K562 (cell line): ENCODE measurements around the gene INMT. TPM values are rescaled to one million over a fixed set of nuclear protein-coding genes. Genes with fewer than 3 reads are reported as not detected.

Experiments
- BRD4 ChIP-seq: fragments of 200-600 bp; sonication (generic); IDR thresholded peaks from 2 replicates; pipeline ENCODE4 v1.6.1; 2017; ENCODE audit warnings: inconsistent platforms
- CAMTA2 ChIP-seq: fragments of 250-450 bp; sonication (Bioruptor Pico); conservative IDR thresholded peaks from 2 replicates; pipeline ENCODE4 v1.5.1; 2022
- CBX1 ChIP-seq: sonication (generic); IDR thresholded peaks from 2 replicates; pipeline ENCODE4 v1.6.1; 2016; ENCODE audit warnings: antibody characterized with exemption, low read depth, mild to moderate bottlenecking
- CBX5 ChIP-seq: IDR thresholded peaks from 2 replicates; pipeline ENCODE4 v1.6.1; 2014; ENCODE audit warnings: low read depth, borderline replicate concordance
- CTCF ChIP-seq, 3 experiments: IDR thresholded peaks in 2 of 3; conservative IDR thresholded peaks in 1 of 3; 2 replicates each; pipeline ENCODE4 v1.5.1; 2011 to 2012; ENCODE audit warnings: low read length in 3 of 3, mild to moderate bottlenecking in 3 of 3, control low read depth in 2 of 3, improper control_type of control experiment in 1 of 3, inconsistent platforms in 1 of 3, low read depth in 1 of 3, mixed read lengths in 1 of 3, moderate library complexity in 1 of 3; ENCODE audit not compliant: insufficient read depth in 2 of 3
- FOXK2 ChIP-seq, 2 experiments: fragments of 450-650 bp; IDR thresholded peaks in 1 of 2; conservative IDR thresholded peaks in 1 of 2; 2 replicates each; pipeline ENCODE4 v1.6.1; 2016; ENCODE audit warnings: low read depth in 2 of 2, mild to moderate bottlenecking in 1 of 2
- HINFP ChIP-seq: fragments of 450-650 bp; conservative IDR thresholded peaks from 2 replicates; pipeline ENCODE4 v1.6.1; 2016; ENCODE audit warnings: missing genetic modification characterization, low read depth, mild to moderate bottlenecking, control low read depth, missing compliant biosample characterization
- KAT2B ChIP-seq: IDR thresholded peaks from one replicate; pipeline ENCODE4 v1.6.1; 2012; ENCODE audit warnings: low read depth, mild to moderate bottlenecking, control low read depth, inconsistent platforms, low read length, moderate library complexity
- KLF16 ChIP-seq: IDR thresholded peaks from 2 replicates; pipeline ENCODE4 v1.6.1; 2016; ENCODE audit warnings: antibody characterized with exemption
- L3MBTL2 ChIP-seq: fragments of 450-650 bp; IDR thresholded peaks from 2 replicates; pipeline ENCODE4 v1.6.1; 2016; ENCODE audit warnings: mild to moderate bottlenecking, moderate library complexity
- MECOM ChIP-seq: fragments of 250-450 bp; sonication (Bioruptor Pico); IDR thresholded peaks from 2 replicates; pipeline ENCODE4 v1.8.0; 2022; ENCODE audit warnings: inconsistent platforms
- NFIX ChIP-seq: fragments of 250-450 bp; sonication (Bioruptor Pico); IDR thresholded peaks from 2 replicates; pipeline ENCODE4 v1.4.0; 2020; ENCODE audit warnings: low read depth, mild to moderate bottlenecking, moderate library complexity
- NFYB ChIP-seq: IDR thresholded peaks from 2 replicates; pipeline ENCODE4 v1.6.1; 2011; ENCODE audit warnings: mild to moderate bottlenecking, moderate library complexity; ENCODE audit not compliant: insufficient read length; ENCODE audit errors: extremely low read depth
- PHB2 ChIP-seq: fragments of 450-650 bp; IDR thresholded peaks from 2 replicates; pipeline ENCODE4 v1.6.1; 2017; ENCODE audit warnings: low read depth
- POLR2H ChIP-seq: IDR thresholded peaks from 2 replicates; pipeline ENCODE4 v1.6.1; 2016; ENCODE audit warnings: missing genetic modification characterization, low read depth, mild to moderate bottlenecking, control low read depth, missing compliant biosample characterization, moderate library complexity
- SNIP1 ChIP-seq: fragments of 450-650 bp; IDR thresholded peaks from 2 replicates; pipeline ENCODE4 v1.7.1; 2017; ENCODE audit warnings: low read depth, mild to moderate bottlenecking
- TCFL5 ChIP-seq: fragments of 250-450 bp; sonication (Bioruptor Pico); conservative IDR thresholded peaks from 2 replicates; pipeline ENCODE4 v1.6.1; 2021; ENCODE audit warnings: mild to moderate bottlenecking, moderate library complexity, matching md5 sums
- ZC3H4 ChIP-seq: sonication (generic); formaldehyde crosslinking; IDR thresholded peaks from 2 replicates; pipeline ENCODE4 v1.9.0; 2021; ENCODE audit warnings: missing genetic modification reagents, borderline replicate concordance
- ZKSCAN1 ChIP-seq: fragments of 150-350 bp; IDR thresholded peaks from 2 replicates; pipeline ENCODE4 v1.6.1; 2016; ENCODE audit warnings: low read depth, low read length
- ZNF121 ChIP-seq: sonication (generic); formaldehyde crosslinking; conservative IDR thresholded peaks from 2 replicates; pipeline ENCODE4 v1.8.0; 2022; ENCODE audit warnings: missing genetic modification reagents
- ZNF3 ChIP-seq: fragments of 250-450 bp; sonication (Bioruptor Pico); IDR thresholded peaks from 2 replicates; pipeline ENCODE4 v1.5.0; 2021; ENCODE audit warnings: mild to moderate bottlenecking, moderate library complexity
- polyA plus RNA-seq, 8 experiments: library from polyadenylated mRNA; depleted of rRNA in 4 of 8; stranded (reverse) in 5 of 8; unstranded in 3 of 8; fragments of >200 nt; fragmentation: Nextera tagmentation in 2 of 8; fragmentation: Illumina TruSeq in 1 of 8; extraction: Ambion mirVana in 2 of 8; extraction: Trizol in 1 of 8; gene quantifications; 2 replicates each; pipeline versions ENCODE4 v1.2.1 to v1.2.3, GENCODE V29; 2011 to 2014; ENCODE audit warnings: inconsistent platforms in 1 of 8, missing spikeins in 1 of 8
- total RNA-seq, 7 experiments: library from RNA; depleted of rRNA in 6 of 7; stranded (reverse); fragments of >200 nt in 6 of 7; fragmentation: Illumina TruSeq in 2 of 7; extraction: Trizol in 2 of 7; gene quantifications; 2 replicates each; pipeline versions ENCODE4 v1.2.1 to v1.2.3, GENCODE V29; 2011 to 2021; ENCODE audit warnings: low replicate concordance in 1 of 7
- TF ChIP-seq, protein P1 (sequence below): fragments of 250-450 bp; sonication (Bioruptor Pico); IDR thresholded peaks from 2 replicates; pipeline ENCODE4 v1.9.0; 2021; ENCODE audit warnings: mild to moderate bottlenecking
- TF ChIP-seq, protein P2 (sequence below): fragments of 450-650 bp; formaldehyde crosslinking; IDR thresholded peaks from 2 replicates; pipeline ENCODE4 v1.4.0; 2020; ENCODE audit warnings: mild to moderate bottlenecking, moderate library complexity

INMT gene
- total and polyA plus RNA-seq, 9 of the 15 experiments (the other 6 are each of a cell fraction or from before 2014, with no cell fraction given), result 0.04 to 0.27 TPM; not detected in 7

- TF ChIP-seq CBX1, result no peak
- TF ChIP-seq CBX5, result no peak
- no peak for TF ChIP-seq KAT2B
- no peak for TF ChIP-seq ZC3H4 (CRISPR knock-in tag)
- 0 out of 2 replicates have a peak, but pooled peaks have one; percentile 28 for TF ChIP-seq ZKSCAN1
- no peak; the same call in 1 of the 2 replicates for TF ChIP-seq L3MBTL2
- no peak for TF ChIP-seq CTCF (IDR thresholded peaks at IDR 0.05 in 2 of 3, conservative IDR thresholded peaks at IDR 0.05 in 1 of 3; ENCODE audit: insufficient read depth in 2 of 3, low read depth in 1 of 3, low read length in 3 of 3)
- no peak for TF ChIP-seq NFYB
- no peak for TF ChIP-seq SNIP1
- 0 out of 2 replicates have a peak, but pooled peaks have one; percentile 31 for TF ChIP-seq TCFL5 (CRISPR knock-in tag)
- TF ChIP-seq ZNF121 (CRISPR knock-in tag), result no peak
- TF ChIP-seq ZNF3, result no peak
- TF ChIP-seq, protein P1, sequence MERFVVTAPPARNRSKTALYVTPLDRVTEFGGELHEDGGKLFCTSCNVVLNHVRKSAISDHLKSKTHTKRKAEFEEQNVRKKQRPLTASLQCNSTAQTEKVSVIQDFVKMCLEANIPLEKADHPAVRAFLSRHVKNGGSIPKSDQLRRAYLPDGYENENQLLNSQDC, result no peak
- TF ChIP-seq BRD4, result 0 out of 2 replicates have a peak, but pooled peaks have one; percentile 26
- no peak for TF ChIP-seq NFIX
- TF ChIP-seq POLR2H (tag), result no peak
- 0 out of 2 replicates have a peak, but pooled peaks have one; percentile 9 for TF ChIP-seq MECOM (CRISPR knock-in tag)
- no peak for TF ChIP-seq CAMTA2 (CRISPR knock-in tag)
- TF ChIP-seq KLF16, result peak; percentile 98
- TF ChIP-seq PHB2, result peak; percentile 94
- TF ChIP-seq, protein P2, sequence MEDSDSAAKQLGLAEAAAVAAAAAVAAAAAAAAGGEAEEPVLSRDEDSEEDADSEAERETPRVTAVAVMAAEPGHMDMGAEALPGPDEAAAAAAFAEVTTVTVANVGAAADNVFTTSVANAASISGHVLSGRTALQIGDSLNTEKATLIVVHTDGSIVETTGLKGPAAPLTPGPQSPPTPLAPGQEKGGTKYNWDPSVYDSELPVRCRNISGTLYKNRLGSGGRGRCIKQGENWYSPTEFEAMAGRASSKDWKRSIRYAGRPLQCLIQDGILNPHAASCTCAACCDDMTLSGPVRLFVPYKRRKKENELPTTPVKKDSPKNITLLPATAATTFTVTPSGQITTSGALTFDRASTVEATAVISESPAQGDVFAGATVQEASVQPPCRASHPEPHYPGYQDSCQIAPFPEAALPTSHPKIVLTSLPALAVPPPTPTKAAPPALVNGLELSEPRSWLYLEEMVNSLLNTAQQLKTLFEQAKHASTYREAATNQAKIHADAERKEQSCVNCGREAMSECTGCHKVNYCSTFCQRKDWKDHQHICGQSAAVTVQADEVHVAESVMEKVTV (CRISPR knock-in tag), result no peak
- TF ChIP-seq HINFP, result no peak
- TF ChIP-seq FOXK2 (conservative IDR thresholded peaks at IDR 0.05 in 1 of 2, IDR thresholded peaks at IDR 0.05 in 1 of 2; ENCODE audit: low read depth in 2 of 2), result peak; percentile 96
Measured at GRCh38 chr7:30761214-30762156, 9.6 kb downstream of the INMT start (continued).
